Ishikawa (cell line): ENCODE results near the gene AP3S2.

Experiments
- TAF1 ChIP-seq: IDR thresholded peaks from 2 replicates; pipeline ENCODE4 v1.6.1; 2012; ENCODE audit warnings: low read depth, mild to moderate bottlenecking
- ZBTB7A ChIP-seq: IDR thresholded peaks from 2 replicates; pipeline ENCODE4 v1.6.1; 2012; ENCODE audit warnings: low read depth
- TF ChIP-seq, protein P1 (sequence below): IDR thresholded peaks from 2 replicates; pipeline ENCODE4 v1.6.1; 2012; ENCODE audit warnings: low read depth, mild to moderate bottlenecking

DNA sequence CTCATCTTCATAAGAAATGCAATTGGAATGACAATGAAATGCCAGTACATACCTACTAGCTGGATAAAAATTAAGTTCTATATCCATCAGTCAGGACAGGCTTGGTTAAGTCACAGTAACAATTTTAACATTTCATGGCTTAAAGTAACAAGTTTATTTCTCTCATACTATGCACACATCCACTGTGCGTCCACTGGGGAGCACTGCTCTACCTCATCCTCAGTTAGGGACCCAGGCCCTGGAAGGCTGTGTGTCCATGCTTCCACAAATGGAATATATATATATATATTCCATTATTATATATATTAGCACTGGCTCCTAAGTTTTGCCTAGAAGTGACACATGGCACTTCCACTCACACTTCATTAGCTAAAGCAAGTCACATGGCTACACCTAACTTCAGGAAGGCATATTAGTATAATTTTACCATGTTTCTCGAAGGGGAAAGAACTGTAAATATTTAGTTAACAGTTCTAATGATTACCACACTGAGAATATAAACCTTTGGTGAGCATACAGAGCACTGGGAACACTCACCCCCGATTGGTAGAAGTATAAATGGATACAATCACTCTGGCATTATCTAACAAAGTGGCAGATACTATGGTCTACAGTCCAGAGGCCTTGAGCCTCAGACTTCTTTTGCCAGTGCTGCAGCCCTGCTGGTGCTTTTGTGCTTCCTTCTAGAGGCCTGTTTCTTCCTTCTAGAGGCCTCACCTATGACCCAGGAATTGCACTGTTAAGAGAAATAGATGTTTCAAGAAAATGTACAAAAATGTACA, 28.6 kb downstream of the AP3S2 start:
- no peak for TF ChIP-seq TAF1
- no peak for TF ChIP-seq ZBTB7A
- TF ChIP-seq, protein P1, sequence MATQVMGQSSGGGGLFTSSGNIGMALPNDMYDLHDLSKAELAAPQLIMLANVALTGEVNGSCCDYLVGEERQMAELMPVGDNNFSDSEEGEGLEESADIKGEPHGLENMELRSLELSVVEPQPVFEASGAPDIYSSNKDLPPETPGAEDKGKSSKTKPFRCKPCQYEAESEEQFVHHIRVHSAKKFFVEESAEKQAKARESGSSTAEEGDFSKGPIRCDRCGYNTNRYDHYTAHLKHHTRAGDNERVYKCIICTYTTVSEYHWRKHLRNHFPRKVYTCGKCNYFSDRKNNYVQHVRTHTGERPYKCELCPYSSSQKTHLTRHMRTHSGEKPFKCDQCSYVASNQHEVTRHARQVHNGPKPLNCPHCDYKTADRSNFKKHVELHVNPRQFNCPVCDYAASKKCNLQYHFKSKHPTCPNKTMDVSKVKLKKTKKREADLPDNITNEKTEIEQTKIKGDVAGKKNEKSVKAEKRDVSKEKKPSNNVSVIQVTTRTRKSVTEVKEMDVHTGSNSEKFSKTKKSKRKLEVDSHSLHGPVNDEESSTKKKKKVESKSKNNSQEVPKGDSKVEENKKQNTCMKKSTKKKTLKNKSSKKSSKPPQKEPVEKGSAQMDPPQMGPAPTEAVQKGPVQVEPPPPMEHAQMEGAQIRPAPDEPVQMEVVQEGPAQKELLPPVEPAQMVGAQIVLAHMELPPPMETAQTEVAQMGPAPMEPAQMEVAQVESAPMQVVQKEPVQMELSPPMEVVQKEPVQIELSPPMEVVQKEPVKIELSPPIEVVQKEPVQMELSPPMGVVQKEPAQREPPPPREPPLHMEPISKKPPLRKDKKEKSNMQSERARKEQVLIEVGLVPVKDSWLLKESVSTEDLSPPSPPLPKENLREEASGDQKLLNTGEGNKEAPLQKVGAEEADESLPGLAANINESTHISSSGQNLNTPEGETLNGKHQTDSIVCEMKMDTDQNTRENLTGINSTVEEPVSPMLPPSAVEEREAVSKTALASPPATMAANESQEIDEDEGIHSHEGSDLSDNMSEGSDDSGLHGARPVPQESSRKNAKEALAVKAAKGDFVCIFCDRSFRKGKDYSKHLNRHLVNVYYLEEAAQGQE, result no peak
